B cell (primary cell): ENCODE measurements around the gene ANKRD52. TPM values are rescaled to one million over a fixed set of nuclear protein-coding genes. Genes with fewer than 3 reads are reported as not detected.

ENCODE experiments used
- ATAC-seq: fragments of 200-7000 bp; cut with Tn5 transposase; one replicate; pipeline ENCODE4 v1.10.0; 2021; ENCODE audit warnings: low read depth, mild to moderate bottlenecking, moderate number of reproducible peaks, moderate library complexity
- CTCF ChIA-PET: fragments of 350-600 bp; sonication (Branson Sonifier 250); formaldehyde crosslinking; loops from one replicate; lab custom pipeline; 2021; ENCODE audit warnings: antibody characterized with exemption, inconsistent platforms; lab: Charles Lee
- POLR2A ChIA-PET: fragments of 350-600 bp; sonication (Branson Sonifier 250); formaldehyde crosslinking; loops from one replicate; lab custom pipeline; 2021; ENCODE audit warnings: antibody characterized with exemption; lab: Charles Lee
- DNase-seq: peaks from one replicate; pipeline ENCODE4 v3.0.0; 2013
- H2AFZ ChIP-seq: 2 replicates; pipeline ENCODE4 v1.6.1; 2012; ENCODE audit warnings: mild to moderate bottlenecking, low read depth, low read length; ENCODE audit not compliant: insufficient read depth, poor library complexity, severe bottlenecking
- H3K27ac ChIP-seq, 2 donors: 1 replicate in 1 of 2; 2 replicates in 1 of 2; pipeline ENCODE4 v1.5.1; 2012 to 2013; ENCODE audit warnings: low read length in 2 of 2, mild to moderate bottlenecking in 2 of 2, moderate library complexity in 1 of 2
- H3K27me3 ChIP-seq, 4 experiments: fragments of 200-600 bp in 1 of 4; sonication (generic) in 1 of 4; replicated peaks in 1 of 4; 1 replicate in 2 of 4; 2 replicates in 2 of 4; pipeline versions ENCODE4 v1.6.1 to v1.7.0; 2013 to 2016; ENCODE audit warnings: low read length in 3 of 4, mild to moderate bottlenecking in 2 of 4, mixed read lengths in 1 of 4, moderate library complexity in 1 of 4; ENCODE audit not compliant: insufficient read depth in 4 of 4, control insufficient read depth in 3 of 4; ENCODE audit errors: control extremely low read depth in 1 of 4
- H3K36me3 ChIP-seq, 2 experiments: replicated peaks in 1 of 2; 1 replicate in 1 of 2; 2 replicates in 1 of 2; pipeline versions ENCODE4 v1.6.1 to v1.7.1; 2013; ENCODE audit warnings: low read length in 1 of 2; ENCODE audit not compliant: insufficient read depth in 2 of 2, control insufficient read depth in 1 of 2; ENCODE audit errors: control extremely low read depth in 1 of 2, extremely low read depth in 1 of 2
- H3K4me1 ChIP-seq, 2 donors: fragments of 200-600 bp in 1 of 2; sonication (generic) in 1 of 2; 1 replicate in 1 of 2; 2 replicates in 1 of 2; pipeline versions ENCODE4 v1.5.1 to v1.6.1; 2013 to 2017; ENCODE audit warnings: low read length in 2 of 2; ENCODE audit not compliant: control insufficient read depth in 2 of 2, insufficient read depth in 2 of 2
- H3K4me2 ChIP-seq: replicated peaks from 2 replicates; pipeline ENCODE3; 2012; ENCODE audit warnings: mild to moderate bottlenecking, low read depth, low read length; ENCODE audit not compliant: poor library complexity, severe bottlenecking
- H3K4me3 ChIP-seq, 5 experiments: fragments of 200-600 bp in 1 of 5; sonication (generic) in 1 of 5; 1 replicate in 3 of 5; 2 replicates in 2 of 5; pipeline versions ENCODE4 v1.5.1 to v1.7.0; 2011 to 2016; ENCODE audit warnings: low read length in 4 of 5, mild to moderate bottlenecking in 4 of 5, low read depth in 2 of 5, control low read depth in 1 of 5, moderate library complexity in 1 of 5; ENCODE audit not compliant: insufficient read depth in 1 of 5; ENCODE audit errors: control extremely low read depth in 1 of 5, extremely low read depth in 1 of 5
- H3K79me2 ChIP-seq: fragments of 200-600 bp; sonication (generic); one replicate; pipeline ENCODE4 v1.6.0; 2016; ENCODE audit warnings: low read length; ENCODE audit not compliant: control insufficient read depth, insufficient read depth
- H3K9ac ChIP-seq: fragments of 200-600 bp; sonication (generic); 2 replicates; pipeline ENCODE4 v1.6.1; 2017; ENCODE audit warnings: mild to moderate bottlenecking, low read length, moderate library complexity
- H3K9me3 ChIP-seq, 3 donors: one replicate each; pipeline versions ENCODE4 v1.6.1 to v1.7.1; 2013; ENCODE audit warnings: low read length in 2 of 3; ENCODE audit not compliant: control insufficient read depth in 2 of 3, insufficient read depth in 1 of 3; ENCODE audit errors: control extremely low read depth in 1 of 3
- H4K20me1 ChIP-seq: 2 replicates; pipeline ENCODE4 v1.6.0; 2012; ENCODE audit warnings: mild to moderate bottlenecking, low read length; ENCODE audit not compliant: insufficient read depth, control insufficient read depth, poor library complexity, severe bottlenecking
- H3K27ac Mint-ChIP-seq: one replicate; pipeline ENCODE4 v1.8.0; 2021; ENCODE audit warnings: mixed read lengths
- H3K27me3 Mint-ChIP-seq: one replicate; pipeline ENCODE4 v1.8.0; 2021; ENCODE audit warnings: mixed read lengths
- H3K4me1 Mint-ChIP-seq: one replicate; pipeline ENCODE4 v1.8.0; 2021; ENCODE audit warnings: mixed read lengths
- H3K4me3 Mint-ChIP-seq: one replicate; pipeline ENCODE4 v1.8.0; 2021; ENCODE audit warnings: mixed read lengths
- H3K9me3 Mint-ChIP-seq: one replicate; pipeline ENCODE4 v1.8.0; 2022; ENCODE audit warnings: mixed read lengths; ENCODE audit not compliant: insufficient read depth
- EZH2 ChIP-seq: IDR thresholded peaks from 2 replicates; pipeline ENCODE4 v1.6.1; 2012; ENCODE audit warnings: borderline replicate concordance, low read depth, mild to moderate bottlenecking, moderate library complexity, low read length; ENCODE audit not compliant: insufficient read depth, poor library complexity, severe bottlenecking
- WGBS: methylation state at CpG from one replicate; pipeline ENCODE4 v1.1.5; 2013; ENCODE audit warnings: missing lambda C conversion rate; ENCODE audit not compliant: insufficient coverage; 5-methylcytosine and 5-hydroxymethylcytosine counted together
- intact Hi-C: fragments of 100-400 bp; cut with micrococcal nuclease; formaldehyde crosslinking; loops from one replicate; pipeline ENCODE4 v1.10.0; 2022
- polyA plus RNA-seq: library from polyadenylated mRNA; depleted of rRNA; stranded (reverse); fragments of >200 nt; gene quantifications from 2 replicates; pipeline ENCODE4 v1.2.3, GENCODE V29; 2012
- total RNA-seq, 2 donors: library from RNA; stranded (reverse); fragments of 120-200 nt in 1 of 2; gene quantifications; 1 replicate in 1 of 2; 2 replicates in 1 of 2; pipeline versions ENCODE4 v1.2.3 to v1.2.4, GENCODE V29; 2013 to 2022
- TF ChIP-seq, protein P1 (sequence below): fragments of 200-600 bp; IDR thresholded peaks from one replicate; pipeline ENCODE4 v1.8.0; 2022; ENCODE audit warnings: antibody characterized with exemption, mild to moderate bottlenecking

The ANKRD52 gene
- total and polyA plus RNA-seq, 2 donors (not counting 1 experiment from before 2014, with no cell fraction given) = 17.9 to 46.5 TPM

DNA sequence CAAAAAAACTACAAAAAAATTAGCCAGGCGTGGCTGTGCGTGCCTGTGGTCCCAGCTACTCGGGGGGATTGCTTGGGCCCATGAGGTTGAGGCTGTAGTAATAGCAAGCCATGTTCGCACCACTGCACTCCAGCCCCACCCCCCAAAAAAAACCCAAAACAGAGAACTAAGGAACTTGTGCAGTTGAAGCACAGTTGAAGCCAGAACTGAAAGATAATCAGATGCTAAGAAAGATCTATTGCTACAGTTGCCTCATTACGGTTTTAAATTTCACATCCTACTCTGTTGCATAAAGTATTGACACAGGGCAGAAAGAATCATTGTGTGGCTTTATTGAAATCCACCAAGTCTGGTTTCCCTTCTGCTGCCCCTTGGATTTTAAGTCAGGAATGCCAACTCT lies 38.1 kb upstream of the ANKRD52 start:
- H3K9ac ChIP-seq = peak overlapping the region; percentile 14
- H2AFZ ChIP-seq = no peak overlapping the region
- DNase-seq (peak; percentile 31), ATAC-seq (no peak)
- Mint-ChIP-seq H3K27me3 (no peaks in the 10 kb centered on the region), H3K4me3 (peak overlapping the region; percentile 3), H3K4me1 (peaks cover 54% of the 10 kb centered on the region), H3K27ac (peak overlapping the region; percentile 44), H3K9me3 (no peaks in the 10 kb centered on the region)
- intact Hi-C loops = no loop called here
- H3K27ac ChIP-seq = peak overlapping the region; percentile 8 to 55
- H3K4me2 ChIP-seq = peak overlapping the region; percentile 31
- H3K79me2 ChIP-seq = peaks cover 90% of the 10 kb centered on the region
- no peak for TF ChIP-seq EZH2
- TF ChIP-seq, protein P1, sequence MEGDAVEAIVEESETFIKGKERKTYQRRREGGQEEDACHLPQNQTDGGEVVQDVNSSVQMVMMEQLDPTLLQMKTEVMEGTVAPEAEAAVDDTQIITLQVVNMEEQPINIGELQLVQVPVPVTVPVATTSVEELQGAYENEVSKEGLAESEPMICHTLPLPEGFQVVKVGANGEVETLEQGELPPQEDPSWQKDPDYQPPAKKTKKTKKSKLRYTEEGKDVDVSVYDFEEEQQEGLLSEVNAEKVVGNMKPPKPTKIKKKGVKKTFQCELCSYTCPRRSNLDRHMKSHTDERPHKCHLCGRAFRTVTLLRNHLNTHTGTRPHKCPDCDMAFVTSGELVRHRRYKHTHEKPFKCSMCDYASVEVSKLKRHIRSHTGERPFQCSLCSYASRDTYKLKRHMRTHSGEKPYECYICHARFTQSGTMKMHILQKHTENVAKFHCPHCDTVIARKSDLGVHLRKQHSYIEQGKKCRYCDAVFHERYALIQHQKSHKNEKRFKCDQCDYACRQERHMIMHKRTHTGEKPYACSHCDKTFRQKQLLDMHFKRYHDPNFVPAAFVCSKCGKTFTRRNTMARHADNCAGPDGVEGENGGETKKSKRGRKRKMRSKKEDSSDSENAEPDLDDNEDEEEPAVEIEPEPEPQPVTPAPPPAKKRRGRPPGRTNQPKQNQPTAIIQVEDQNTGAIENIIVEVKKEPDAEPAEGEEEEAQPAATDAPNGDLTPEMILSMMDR = no peak
- H4K20me1 ChIP-seq = peaks cover 50% of the 10 kb centered on the region
- no peak overlapping the region for H3K4me3 ChIP-seq
- 11% methylated on average over 3 of the region's 5 CpGs for WGBS
- ChIA-PET POLR2A (interaction anchor here (0.7 kb wide), 1 partner anchor 566 kb away, joined by 11 read pairs; no protein-coding TSS in a partner anchor), CTCF (interaction anchor here (1.8 kb wide), 1 partner anchor 177 kb away, joined by 6 read pairs; no protein-coding TSS in a partner anchor)
- peaks cover 0 to 14% of the 10 kb centered on the region in 2 experiments for H3K36me3 ChIP-seq
- no peaks in the 10 kb centered on the region for H3K27me3 ChIP-seq
- H3K4me1 ChIP-seq = peaks cover 40 to 47% of the 10 kb centered on the region in 2 donors
- H3K9me3 ChIP-seq = no peaks in the 10 kb centered on the region

DNA sequence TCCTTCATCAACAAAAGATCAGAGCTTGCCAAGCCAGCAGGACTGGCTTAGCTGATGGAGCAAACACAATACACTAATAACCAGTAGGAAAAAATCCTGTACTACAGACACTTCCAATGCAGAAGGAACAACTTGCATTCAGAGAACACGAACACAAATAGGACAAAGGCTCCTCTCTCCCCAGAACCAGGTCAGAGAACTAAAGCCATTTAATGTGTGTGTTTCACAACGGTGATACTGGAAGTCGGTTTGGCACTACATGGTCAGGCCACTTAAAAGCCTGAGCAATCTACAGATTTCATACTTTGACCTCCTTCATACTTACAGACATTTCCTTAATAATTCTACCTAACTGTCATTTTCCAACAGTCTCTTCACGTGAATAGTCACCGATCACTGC lies 35.6 kb upstream of the ANKRD52 start:
- no peak overlapping the region for H3K9ac ChIP-seq
- H3K79me2 ChIP-seq = peaks cover 100% of the 10 kb centered on the region
- intact Hi-C loops = no loop called here
- H4K20me1 ChIP-seq = peaks cover 50% of the 10 kb centered on the region
- DNase-seq = no peak
- H3K36me3 ChIP-seq = peaks cover 5 to 29% of the 10 kb centered on the region in 2 experiments
- CTCF ChIA-PET = interaction anchor here (0.6 kb wide), 1 partner anchor 83 kb away, joined by 4 read pairs; no protein-coding TSS in a partner anchor
- no peak for ATAC-seq
- Mint-ChIP-seq H3K4me1 (peaks cover 36% of the 10 kb centered on the region), H3K9me3 (no peaks in the 10 kb centered on the region), H3K27ac (no peak overlapping the region), H3K27me3 (no peaks in the 10 kb centered on the region), H3K4me3 (no peak overlapping the region)
- TF ChIP-seq EZH2 = no peak
- TF ChIP-seq, protein P1 = no peak
- H3K9me3 ChIP-seq = no peaks in the 10 kb centered on the region
- H3K4me2 ChIP-seq = no peak overlapping the region
- H2AFZ ChIP-seq = no peak overlapping the region
- H3K4me1 ChIP-seq = peaks cover 27 to 33% of the 10 kb centered on the region in 2 donors
- H3K4me3 ChIP-seq = no peak overlapping the region
- H3K27ac ChIP-seq = no peak overlapping the region
- WGBS = 97% methylated on average over 4 of the region's 5 CpGs
- no peaks in the 10 kb centered on the region for H3K27me3 ChIP-seq
- POLR2A ChIA-PET = no interaction called here
